ENCODE measurements around the gene TCP10L. TPM values are rescaled to one million over a fixed set of nuclear protein-coding genes. Genes with fewer than 3 reads are reported as not detected.
"Not testable (repeated sequence)": the region's sequence is repeated elsewhere in the genome, so short reads cannot be mapped to it uniquely, and the experiment has no call there.

TCP10L gene
- total RNA-seq, 2 experiments from 2014 or later: 0.15 TPM; not detected in 1

DNA sequence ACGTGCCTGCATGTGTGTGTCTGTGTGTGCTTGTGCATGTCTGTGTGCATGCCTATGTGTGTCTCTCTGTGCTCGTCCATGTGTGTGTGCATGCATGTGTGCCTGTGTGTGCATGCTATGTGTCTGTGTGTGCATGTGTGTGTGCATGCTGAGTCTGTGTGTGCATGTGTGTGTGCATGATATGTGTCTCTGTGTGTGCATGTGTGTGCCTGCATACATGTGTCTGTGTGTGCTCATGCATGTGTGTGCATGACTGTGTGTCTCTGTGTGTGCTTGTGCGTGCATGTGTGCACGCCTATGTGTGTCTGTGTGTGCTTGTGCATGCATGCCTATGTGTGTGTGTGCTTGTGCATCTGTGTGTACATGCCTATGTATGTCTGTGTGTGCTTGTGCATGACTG is 52.3 kb downstream of the TCP10L start:
- POLR2A ChIA-PET: no interaction called here
- CTCF ChIA-PET: no interaction called here

DNA sequence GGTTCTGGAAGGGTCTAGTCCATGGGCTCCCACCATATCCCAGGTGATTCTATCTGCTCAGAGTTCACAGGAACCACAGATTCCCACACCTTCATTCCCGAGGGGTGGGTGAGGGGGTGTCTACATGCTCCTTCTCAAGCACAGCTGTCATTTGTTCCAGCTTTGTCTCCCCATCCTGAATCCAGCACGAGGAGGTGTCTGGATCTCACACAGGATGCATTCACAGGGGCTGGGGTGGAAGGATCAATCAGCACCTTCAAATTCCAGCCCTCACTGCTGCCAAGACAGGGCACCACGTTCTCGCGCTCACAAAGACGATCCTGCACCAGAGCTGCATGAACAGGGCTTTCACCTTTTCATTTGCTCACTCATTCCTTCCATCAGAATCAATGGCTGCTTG is 52.7 kb downstream of the TCP10L start:
- POLR2A ChIA-PET: no interaction called here
- CTCF ChIA-PET: no interaction called here

DNA sequence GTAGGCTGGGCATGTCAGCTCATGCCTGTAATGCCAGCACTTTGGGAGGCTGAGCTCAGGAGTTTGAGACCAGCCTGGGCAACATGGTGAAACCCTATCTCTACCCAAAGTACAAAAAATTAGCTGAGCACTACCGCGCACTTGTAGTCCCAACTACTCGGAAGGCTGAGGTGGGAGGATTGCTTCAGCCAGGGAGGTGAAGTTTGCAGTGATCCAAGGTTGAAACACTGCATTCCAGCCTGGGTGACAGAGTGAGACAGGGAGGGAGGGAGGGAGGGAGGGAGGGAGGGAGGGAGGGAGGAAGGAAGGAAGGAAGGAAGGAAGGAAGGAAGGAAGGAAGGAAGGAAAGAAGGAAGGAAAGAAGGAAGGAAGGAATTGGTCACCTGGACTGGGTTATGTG is 53.8 kb downstream of the TCP10L start:
- CTCF ChIA-PET, POLR2A ChIA-PET: not testable (repeated sequence)

DNA sequence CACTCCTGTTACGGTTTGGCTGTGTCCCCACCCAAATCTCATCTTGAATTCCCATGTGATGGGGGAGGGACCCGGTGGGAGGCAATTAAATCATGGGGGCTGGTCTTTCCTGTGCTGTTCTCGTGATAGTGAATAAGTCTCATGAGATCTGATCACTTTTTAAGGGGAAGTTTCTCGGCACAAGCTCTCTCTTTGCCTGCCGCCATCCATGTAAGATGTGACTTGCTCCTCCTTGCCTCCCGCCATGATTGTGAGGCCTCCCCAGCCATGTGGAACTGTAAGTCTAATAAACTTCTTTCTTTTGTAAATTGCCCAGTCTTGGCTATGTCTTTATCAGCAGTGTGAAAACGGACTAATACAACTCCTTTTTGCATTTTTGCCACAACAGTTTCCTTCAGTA is 54.5 kb downstream of the TCP10L start:
- CTCF ChIA-PET, POLR2A ChIA-PET: not testable (repeated sequence)

DNA sequence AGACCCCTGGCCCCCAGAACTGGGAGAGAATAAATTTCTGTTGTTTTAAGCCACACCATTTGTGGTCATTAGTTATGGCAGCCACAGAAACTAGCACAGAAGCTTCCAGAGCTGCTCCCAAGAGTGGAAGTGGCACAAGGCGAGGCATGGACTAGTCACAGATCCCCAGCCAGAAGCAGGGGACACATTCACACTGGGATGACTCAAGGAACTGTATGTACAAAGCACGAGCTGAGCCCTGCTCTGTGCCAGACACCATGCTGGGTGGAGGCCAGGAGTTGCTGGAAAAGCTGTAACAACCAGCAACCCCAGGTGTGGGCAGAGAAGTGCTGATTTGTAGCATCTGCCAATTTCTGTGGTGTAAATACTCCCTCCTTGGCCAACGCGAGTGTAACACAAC is 55.6 kb downstream of the TCP10L start:
- ChIA-PET CTCF (no interaction called here), POLR2A (no interaction called here)

GRCh38 chr21:32525282-32525681 is 60.0 kb downstream of the TCP10L start:
- POLR2A ChIA-PET: no interaction called here
- CTCF ChIA-PET: interaction anchor here (1.0 kb wide), 1 partner anchor 9 kb away, joined by 3 read pairs; no protein-coding TSS in a partner anchor

GRCh38 chr21:32523988-32524719 is 61.2 kb downstream of the TCP10L start:
- CTCF ChIA-PET: interaction anchor here (0.5 to 1.0 kb wide), 2 partner anchors 8 to 248 kb away, joined by 3 to 4 read pairs; no protein-coding TSS in a partner anchor
- POLR2A ChIA-PET: no interaction called here

Other genes starting within 250 kb of the TCP10L start
- 10 to 100 TPM; 39.8 to 41.3 TPM for gene URB1, start 192.5 kb downstream of the TCP10L start, total RNA-seq
- gene EVA1C, start 172.8 kb downstream of the TCP10L start, total RNA-seq: 10 to 100 TPM; 11.5 to 13.4 TPM
- 10 to 100 TPM; 49.7 to 54.7 TPM for gene CFAP298, start 26.9 kb upstream of the TCP10L start, total RNA-seq
- gene SYNJ1, start 142.5 kb upstream of the TCP10L start, total RNA-seq: 10 to 100 TPM; 10.0 to 10.3 TPM
- 10 to 100 TPM; 43.2 TPM for gene PAXBP1, start 186.2 kb upstream of the TCP10L start, total RNA-seq